ENCODE measurements around the gene BMI1.

BMI1 gene

DNA sequence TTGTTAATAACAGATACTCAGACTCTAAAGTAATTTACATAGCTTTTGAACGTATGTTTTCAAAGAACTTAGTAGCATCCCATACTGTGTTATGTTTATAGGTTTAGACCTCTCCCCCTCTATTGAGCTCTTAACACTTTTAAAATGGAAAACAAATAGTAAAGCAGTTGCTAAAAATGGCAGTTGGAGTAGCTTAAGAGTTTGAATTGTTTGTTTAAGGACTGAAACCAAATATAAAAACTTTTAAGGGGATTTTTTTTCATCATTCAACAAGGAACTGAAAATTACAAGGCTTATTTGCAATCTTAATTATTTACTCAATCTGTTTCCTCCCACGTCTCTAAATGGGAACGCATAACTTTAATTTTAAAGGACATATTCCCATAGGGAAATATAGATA, 22.8 kb downstream of the BMI1 start:
- DNase-seq (ENCODE audit: extremely low read depth, low read depth) = no peak
- TF ChIP-seq, protein P1, sequence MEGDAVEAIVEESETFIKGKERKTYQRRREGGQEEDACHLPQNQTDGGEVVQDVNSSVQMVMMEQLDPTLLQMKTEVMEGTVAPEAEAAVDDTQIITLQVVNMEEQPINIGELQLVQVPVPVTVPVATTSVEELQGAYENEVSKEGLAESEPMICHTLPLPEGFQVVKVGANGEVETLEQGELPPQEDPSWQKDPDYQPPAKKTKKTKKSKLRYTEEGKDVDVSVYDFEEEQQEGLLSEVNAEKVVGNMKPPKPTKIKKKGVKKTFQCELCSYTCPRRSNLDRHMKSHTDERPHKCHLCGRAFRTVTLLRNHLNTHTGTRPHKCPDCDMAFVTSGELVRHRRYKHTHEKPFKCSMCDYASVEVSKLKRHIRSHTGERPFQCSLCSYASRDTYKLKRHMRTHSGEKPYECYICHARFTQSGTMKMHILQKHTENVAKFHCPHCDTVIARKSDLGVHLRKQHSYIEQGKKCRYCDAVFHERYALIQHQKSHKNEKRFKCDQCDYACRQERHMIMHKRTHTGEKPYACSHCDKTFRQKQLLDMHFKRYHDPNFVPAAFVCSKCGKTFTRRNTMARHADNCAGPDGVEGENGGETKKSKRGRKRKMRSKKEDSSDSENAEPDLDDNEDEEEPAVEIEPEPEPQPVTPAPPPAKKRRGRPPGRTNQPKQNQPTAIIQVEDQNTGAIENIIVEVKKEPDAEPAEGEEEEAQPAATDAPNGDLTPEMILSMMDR (IDR thresholded peaks at IDR 0.05; ENCODE audit: low read depth, low read length, missing control alignments) = no peak
- H3K4me3 ChIP-seq (replicated peaks; ENCODE audit: low read depth, low read length) = no peak overlapping the region

DNA sequence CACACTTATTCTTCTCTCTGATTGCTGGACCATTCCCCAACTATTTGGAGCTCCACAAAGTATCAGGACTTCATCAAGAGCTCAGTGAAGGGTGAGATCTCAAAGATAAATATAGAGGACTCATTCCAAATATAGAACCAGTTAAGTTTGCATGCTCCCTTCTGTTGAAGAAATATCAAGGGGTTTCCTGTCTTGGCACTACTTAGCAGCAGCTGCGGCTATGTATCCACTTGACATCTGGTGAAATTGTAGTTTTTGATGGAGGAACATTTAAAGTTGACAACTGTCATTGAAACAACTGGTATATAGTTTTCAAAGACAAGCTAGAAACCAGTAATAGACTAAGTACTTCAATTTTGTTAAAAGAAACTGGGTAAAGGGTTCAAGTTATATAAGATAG, 23.4 kb downstream of the BMI1 start:
- H3K4me3 ChIP-seq (replicated peaks; ENCODE audit: low read depth, low read length) = no peak overlapping the region
- TF ChIP-seq, protein P1 (IDR thresholded peaks at IDR 0.05; ENCODE audit: low read depth, low read length, missing control alignments) = no peak
- DNase-seq (ENCODE audit: extremely low read depth, low read depth) = no peak

DNA sequence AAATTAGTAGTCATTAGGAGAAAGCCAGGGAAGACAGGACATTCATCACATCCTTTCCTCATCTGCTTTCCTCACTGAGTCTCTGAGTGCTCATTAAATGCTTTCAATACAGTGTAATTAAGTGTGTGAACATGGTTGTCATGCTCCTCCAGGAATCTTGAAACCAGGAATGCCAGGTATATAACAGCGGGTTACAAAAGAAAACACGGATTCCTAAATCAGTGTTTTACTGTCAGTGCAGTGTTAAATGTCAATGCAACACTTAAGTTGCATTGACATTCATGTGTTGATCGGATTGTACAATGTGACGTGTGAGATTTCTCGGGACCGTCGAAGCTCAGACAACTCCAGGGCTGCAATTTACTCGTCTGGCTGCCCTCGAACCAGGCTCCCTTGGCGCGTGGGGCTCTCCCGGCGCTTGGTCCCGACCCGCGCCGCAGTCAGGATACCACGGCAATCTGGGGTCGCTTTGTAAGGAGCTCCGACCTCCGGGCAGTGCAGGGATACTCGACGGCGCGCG, 23.9 kb downstream of the BMI1 start:
- no peak for DNase-seq (ENCODE audit: extremely low read depth, low read depth)
- TF ChIP-seq, protein P1 (IDR thresholded peaks at IDR 0.05; ENCODE audit: low read depth, low read length, missing control alignments) = no peak
- no peak overlapping the region for H3K4me3 ChIP-seq (replicated peaks; ENCODE audit: low read depth, low read length)

DNA sequence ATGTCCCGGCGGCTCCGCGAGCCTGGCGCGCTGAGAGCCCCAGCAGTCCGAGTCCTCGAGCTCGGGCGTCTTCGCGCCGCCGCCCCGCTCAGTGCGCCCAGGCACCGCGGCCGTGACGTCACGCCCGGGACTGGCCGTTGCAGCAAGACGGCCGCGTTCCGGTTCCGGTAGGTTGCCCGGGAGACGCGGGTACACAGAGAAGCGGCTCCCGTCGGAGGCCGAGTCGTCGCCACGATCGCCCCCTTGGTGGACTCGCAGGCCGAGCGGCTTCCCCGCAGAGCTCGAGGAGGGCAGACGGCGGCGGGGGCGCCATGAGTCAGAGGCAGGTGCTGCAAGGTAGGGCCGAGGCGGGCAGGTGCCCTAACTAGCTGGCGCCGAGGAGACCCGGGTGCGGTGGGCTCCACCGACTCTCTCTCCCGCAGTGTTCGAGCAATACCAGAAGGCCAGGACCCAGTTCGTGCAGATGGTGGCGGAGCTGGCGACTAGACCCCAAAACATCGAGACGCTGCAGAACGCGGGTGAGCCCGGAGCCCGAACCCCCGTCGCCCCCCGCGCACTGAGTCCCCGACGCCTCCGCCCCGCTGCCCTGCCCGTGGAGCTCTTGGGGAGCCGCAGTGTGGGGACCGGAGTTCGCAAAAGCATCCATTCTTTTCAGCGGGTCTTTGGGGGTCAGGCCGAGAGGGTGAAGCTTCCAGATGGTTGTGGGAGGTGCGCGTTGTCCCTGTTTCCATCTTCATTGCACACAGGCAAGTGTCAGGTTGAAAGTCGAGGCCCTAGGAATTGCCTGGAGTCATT, 24.6 kb downstream of the BMI1 start, which contains the start of gene SPAG6:
Gene SPAG6 (plus strand): TSS at position 196 of the 795 bp plus-strand sequence. CDS start 116 bp downstream, at position 312.
- no peak for DNase-seq (ENCODE audit: extremely low read depth, low read depth)
- TF ChIP-seq, protein P1 (IDR thresholded peaks at IDR 0.05; ENCODE audit: low read depth, low read length, missing control alignments) = no peak
- H3K4me3 ChIP-seq (replicated peaks; ENCODE audit: low read depth, low read length) = no peak within 1 kb of the TSS

DNA sequence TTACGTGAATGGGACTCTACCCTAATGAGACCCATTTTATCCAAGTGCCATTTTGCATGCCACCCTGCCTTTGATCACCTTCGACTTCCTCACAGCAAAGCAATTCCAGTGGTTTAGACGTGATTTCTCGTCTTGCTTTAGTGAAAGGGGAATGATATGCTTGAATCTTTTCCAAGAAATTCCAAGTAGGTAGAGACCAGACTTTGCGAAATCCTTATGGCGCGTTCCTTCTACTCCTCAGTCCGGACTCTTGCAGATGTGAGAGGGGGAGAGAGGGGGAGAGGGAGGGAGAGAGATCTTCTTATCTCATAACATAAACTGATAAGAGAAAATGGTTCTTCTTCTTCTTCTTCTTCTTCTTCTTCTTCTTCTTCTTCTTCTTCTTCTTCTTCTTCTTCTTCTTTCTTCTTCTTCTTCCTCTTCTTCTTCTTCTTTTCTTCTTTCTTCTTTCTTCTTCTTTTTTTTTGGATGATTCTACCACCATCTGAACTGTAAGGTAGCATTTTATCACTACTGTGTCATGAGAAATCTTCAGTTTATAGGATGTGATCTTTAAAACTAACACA, 25.3 kb downstream of the BMI1 start:
- DNase-seq (ENCODE audit: extremely low read depth, low read depth) = no peak
- TF ChIP-seq, protein P1 (IDR thresholded peaks at IDR 0.05; ENCODE audit: low read depth, low read length, missing control alignments) = no peak
- no peak overlapping the region for H3K4me3 ChIP-seq (replicated peaks; ENCODE audit: low read depth, low read length)

DNA sequence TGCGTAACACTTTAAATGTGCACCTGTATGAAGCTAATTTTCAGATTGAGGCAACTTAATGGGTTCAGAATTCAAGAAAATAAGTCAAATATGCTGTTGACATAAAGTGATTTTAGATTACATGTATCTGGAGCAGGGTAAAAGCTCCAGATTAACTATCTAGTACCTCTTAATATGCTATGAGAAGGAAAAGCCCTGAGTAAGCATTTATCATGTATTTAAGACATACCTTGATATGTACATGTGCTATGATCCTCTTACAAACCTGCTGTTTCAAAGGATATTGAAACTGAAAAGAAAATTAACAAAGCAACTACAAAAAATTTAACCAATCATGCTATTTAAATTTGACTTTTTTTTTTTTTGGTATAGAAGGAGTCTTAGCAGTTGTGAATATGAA, 28.9 kb downstream of the BMI1 start:
- DNase-seq (ENCODE audit: extremely low read depth, low read depth) = no peak
- TF ChIP-seq, protein P1 (IDR thresholded peaks at IDR 0.05; ENCODE audit: low read depth, low read length, missing control alignments) = no peak
- no peak overlapping the region for H3K4me3 ChIP-seq (replicated peaks; ENCODE audit: low read depth, low read length)
